H9 (cell line): ENCODE measurements around the gene SLC17A9. TPM values are rescaled to one million over a fixed set of nuclear protein-coding genes. Genes with fewer than 3 reads are reported as not detected.
A peak's percentile ranks its signal among the peaks of the same experiment; 100 is the strongest.

ENCODE experiments used
- DNase-seq: peaks from one replicate; pipeline ENCODE4 v3.0.0-alpha.2; 2017
- H2AFZ ChIP-seq: one replicate; pipeline ENCODE4 v1.6.1; 2013; ENCODE audit warnings: mild to moderate bottlenecking, low read length, control low read depth, moderate library complexity
- H2AK5ac ChIP-seq: 2 replicates; pipeline ENCODE4 v1.6.1; 2013; ENCODE audit warnings: low read length, control low read depth, mixed read lengths; ENCODE audit not compliant: insufficient read length
- H2BK120ac ChIP-seq: one replicate; pipeline ENCODE4 v1.6.1; 2013; ENCODE audit warnings: low read depth, mild to moderate bottlenecking, low read length, control low read depth, inconsistent platforms; ENCODE audit not compliant: poor library complexity, severe bottlenecking
- H2BK12ac ChIP-seq: 2 replicates; pipeline ENCODE4 v1.6.1; 2013; ENCODE audit warnings: low read length, control low read depth, mixed read lengths, low read depth; ENCODE audit not compliant: insufficient read length
- H2BK15ac ChIP-seq: 2 replicates; pipeline ENCODE4 v1.6.1; 2013; ENCODE audit warnings: low read depth, low read length, control low read depth
- H2BK20ac ChIP-seq: one replicate; pipeline ENCODE4 v1.6.1; 2013; ENCODE audit warnings: low read depth, mild to moderate bottlenecking, low read length, control low read depth, inconsistent platforms; ENCODE audit not compliant: poor library complexity, severe bottlenecking
- H2BK5ac ChIP-seq: 2 replicates; pipeline ENCODE4 v1.6.1; 2013; ENCODE audit warnings: low read length, control low read depth, mixed read lengths; ENCODE audit not compliant: insufficient read length
- H3K14ac ChIP-seq: 2 replicates; pipeline ENCODE4 v1.6.1; 2013; ENCODE audit warnings: low read length, control low read depth; ENCODE audit not compliant: insufficient read depth
- H3K18ac ChIP-seq: 2 replicates; pipeline ENCODE4 v1.6.1; 2013; ENCODE audit warnings: low read depth, mild to moderate bottlenecking, mixed read lengths, low read length, control low read depth; ENCODE audit not compliant: insufficient read length
- H3K23ac ChIP-seq: 2 replicates; pipeline ENCODE4 v1.6.1; 2013; ENCODE audit warnings: low read length, control low read depth, mixed read lengths, low read depth; ENCODE audit not compliant: insufficient read length
- H3K23me2 ChIP-seq: 2 replicates; pipeline ENCODE4 v1.6.1; 2013; ENCODE audit warnings: low read depth, mild to moderate bottlenecking, mixed read lengths, low read length, control low read depth; ENCODE audit not compliant: insufficient read length, poor library complexity, severe bottlenecking
- H3K27ac ChIP-seq: 2 replicates; pipeline ENCODE4 v1.5.1; 2013; ENCODE audit warnings: low read length, control low read depth, mixed read lengths, low read depth; ENCODE audit not compliant: insufficient read length
- H3K27me3 ChIP-seq: 2 replicates; pipeline ENCODE4 v1.6.1; 2013; ENCODE audit warnings: low read length, control low read depth, inconsistent platforms; ENCODE audit not compliant: insufficient read depth
- H3K4ac ChIP-seq: 2 replicates; pipeline ENCODE4 v1.6.1; 2013; ENCODE audit warnings: low read depth, mild to moderate bottlenecking, control low read depth, inconsistent platforms, low read length, moderate library complexity
- H3K4me1 ChIP-seq: 2 replicates; pipeline ENCODE4 v1.6.1; 2013; ENCODE audit warnings: low read length, control low read depth, inconsistent platforms; ENCODE audit not compliant: insufficient read depth
- H3K4me2 ChIP-seq: 2 replicates; pipeline ENCODE4 v1.6.1; 2013; ENCODE audit warnings: low read length, control low read depth, mixed read lengths; ENCODE audit not compliant: insufficient read length, insufficient read depth
- H3K56ac ChIP-seq: 2 replicates; pipeline ENCODE4 v1.6.1; 2013; ENCODE audit warnings: low read depth, mild to moderate bottlenecking, mixed read lengths, low read length, control low read depth; ENCODE audit not compliant: insufficient read length
- H3K79me1 ChIP-seq: 2 replicates; pipeline ENCODE4 v1.6.1; 2013; ENCODE audit warnings: low read depth, mild to moderate bottlenecking, moderate library complexity, low read length, control low read depth, inconsistent platforms; ENCODE audit not compliant: insufficient read depth, poor library complexity, severe bottlenecking
- H3K79me2 ChIP-seq: 2 replicates; pipeline ENCODE4 v1.6.1; 2013; ENCODE audit warnings: low read length, control low read depth, inconsistent platforms; ENCODE audit not compliant: insufficient read depth
- H3K9ac ChIP-seq: 2 replicates; pipeline ENCODE4 v1.6.1; 2013; ENCODE audit warnings: low read length, control low read depth, mixed read lengths; ENCODE audit not compliant: insufficient read length; ENCODE audit errors: extremely low read depth
- H3K9me3 ChIP-seq: one replicate; pipeline ENCODE4 v1.6.1; 2013; ENCODE audit warnings: low read depth, low read length, inconsistent platforms; ENCODE audit not compliant: control insufficient read depth
- H3T11ph ChIP-seq: one replicate; pipeline ENCODE4 v1.6.1; 2013; ENCODE audit warnings: mild to moderate bottlenecking, low read length, control low read depth, inconsistent platforms
- H4K20me1 ChIP-seq: one replicate; pipeline ENCODE4 v1.6.1; 2013; ENCODE audit not compliant: control insufficient read depth, insufficient read length, insufficient read depth
- H4K5ac ChIP-seq: 2 replicates; pipeline ENCODE4 v1.6.1; 2013; ENCODE audit warnings: low read depth, mild to moderate bottlenecking, mixed read lengths, low read length, control low read depth; ENCODE audit not compliant: insufficient read length
- H4K8ac ChIP-seq: replicated peaks from 2 replicates; pipeline ENCODE4 v1.6.1; 2013; ENCODE audit warnings: low read length, control low read depth, mixed read lengths, low read depth; ENCODE audit not compliant: insufficient read length
- H4K91ac ChIP-seq: 2 replicates; pipeline ENCODE4 v1.6.1; 2013; ENCODE audit warnings: low read depth, mild to moderate bottlenecking, moderate library complexity, mixed read lengths, low read length, control low read depth; ENCODE audit not compliant: insufficient read length
- H3K27ac Mint-ChIP-seq, 3 experiments: 2 replicates in 2 of 3; 3 replicates in 1 of 3; pipeline ENCODE4 v1.8.0; 2020 to 2021; ENCODE audit warnings: mixed read lengths in 3 of 3, mild to moderate bottlenecking in 1 of 3, moderate library complexity in 1 of 3
- H3K27me3 Mint-ChIP-seq: 2 replicates; pipeline ENCODE4 v1.8.0; 2021; ENCODE audit warnings: low read depth, mild to moderate bottlenecking, moderate library complexity, mixed read lengths
- H3K36me3 Mint-ChIP-seq, 3 experiments: 2 replicates in 2 of 3; 3 replicates in 1 of 3; pipeline ENCODE4 v1.8.0; 2020 to 2021; ENCODE audit warnings: low read depth in 3 of 3, mixed read lengths in 3 of 3; ENCODE audit not compliant: insufficient read depth in 1 of 3
- H3K4me1 Mint-ChIP-seq, 2 experiments: 2 replicates each; pipeline ENCODE4 v1.8.0; 2020; ENCODE audit warnings: mixed read lengths in 2 of 2
- H3K4me3 Mint-ChIP-seq, 2 experiments: 2 replicates in 1 of 2; 3 replicates in 1 of 2; pipeline ENCODE4 v1.8.0; 2020 to 2021; ENCODE audit warnings: mild to moderate bottlenecking in 2 of 2, mixed read lengths in 2 of 2, moderate library complexity in 1 of 2
- H3K9me3 Mint-ChIP-seq, 2 experiments: 2 replicates in 1 of 2; 3 replicates in 1 of 2; pipeline ENCODE4 v1.8.0; 2020; ENCODE audit warnings: mild to moderate bottlenecking in 2 of 2, mixed read lengths in 2 of 2, moderate library complexity in 1 of 2
- WGBS: extraction: QIAGEN DNeasy Blood & Tissue Kit; methylation state at CpG from one replicate; pipeline ENCODE4 v1.1.7; 2013; ENCODE audit warnings: missing lambda C conversion rate, low lambda C conversion rate, mixed read lengths; ENCODE audit not compliant: insufficient read length; ENCODE audit errors: extremely low coverage; 5-methylcytosine and 5-hydroxymethylcytosine counted together
- total RNA-seq: library from RNA; stranded (reverse); gene quantifications from 2 replicates; pipeline ENCODE4 v1.2.1, GENCODE V29; 2021
- TF ChIP-seq, protein P1 (sequence below): fragments of 200-600 bp; sonication (generic); conservative IDR thresholded peaks from 3 replicates; pipeline ENCODE4 v1.8.0; 2021; ENCODE audit warnings: antibody characterized with exemption, mild to moderate bottlenecking

SLC17A9 gene
- total RNA-seq, 1 experiment from 2014 or later: 20.9 TPM

DNA sequence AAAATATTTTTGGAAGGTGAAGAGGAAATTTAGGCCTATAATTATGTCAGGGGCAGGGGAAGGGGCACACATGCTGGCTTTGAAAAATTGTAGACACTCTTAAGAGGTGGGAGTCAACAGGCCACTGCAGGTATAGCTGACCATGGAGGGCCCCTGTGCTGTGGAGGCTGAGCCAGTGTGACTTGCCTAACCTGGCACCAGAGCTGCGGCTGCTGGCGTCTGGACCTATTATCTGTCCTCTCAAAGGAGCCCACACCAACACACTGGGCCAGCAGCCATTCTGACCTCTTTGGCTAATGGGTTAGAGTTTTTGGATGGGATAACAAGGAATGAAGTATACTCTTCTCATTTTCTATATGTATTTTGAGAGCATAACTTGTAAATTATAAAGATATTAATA is 10.1 kb upstream of the SLC17A9 start:
- Histone ChIP-seq H4K20me1 (no peaks in the 10 kb centered on the region), H3K79me2 (peaks cover 32% of the 10 kb centered on the region; the same call in 1 of the 2 replicates), H4K5ac (no peak overlapping the region)

More for the DNA sequence above, 10.1 kb upstream of the SLC17A9 start:
- TF ChIP-seq, protein P1, sequence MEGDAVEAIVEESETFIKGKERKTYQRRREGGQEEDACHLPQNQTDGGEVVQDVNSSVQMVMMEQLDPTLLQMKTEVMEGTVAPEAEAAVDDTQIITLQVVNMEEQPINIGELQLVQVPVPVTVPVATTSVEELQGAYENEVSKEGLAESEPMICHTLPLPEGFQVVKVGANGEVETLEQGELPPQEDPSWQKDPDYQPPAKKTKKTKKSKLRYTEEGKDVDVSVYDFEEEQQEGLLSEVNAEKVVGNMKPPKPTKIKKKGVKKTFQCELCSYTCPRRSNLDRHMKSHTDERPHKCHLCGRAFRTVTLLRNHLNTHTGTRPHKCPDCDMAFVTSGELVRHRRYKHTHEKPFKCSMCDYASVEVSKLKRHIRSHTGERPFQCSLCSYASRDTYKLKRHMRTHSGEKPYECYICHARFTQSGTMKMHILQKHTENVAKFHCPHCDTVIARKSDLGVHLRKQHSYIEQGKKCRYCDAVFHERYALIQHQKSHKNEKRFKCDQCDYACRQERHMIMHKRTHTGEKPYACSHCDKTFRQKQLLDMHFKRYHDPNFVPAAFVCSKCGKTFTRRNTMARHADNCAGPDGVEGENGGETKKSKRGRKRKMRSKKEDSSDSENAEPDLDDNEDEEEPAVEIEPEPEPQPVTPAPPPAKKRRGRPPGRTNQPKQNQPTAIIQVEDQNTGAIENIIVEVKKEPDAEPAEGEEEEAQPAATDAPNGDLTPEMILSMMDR: no peak
- no peaks in the 10 kb centered on the region; the same call in 1 of the 2 replicates for H3K4me1 ChIP-seq
- no peak overlapping the region for H3K4ac ChIP-seq
- Mint-ChIP-seq H3K4me1 (peaks cover 10 to 16% of the 10 kb centered on the region in 2 experiments), H3K4me3 (no peak overlapping the region), H3K36me3 (peaks cover 45 to 76% (median 64%) of the 10 kb centered on the region in 3 experiments), H3K9me3 (no peaks in the 10 kb centered on the region), H3K27me3 (peaks cover 2% of the 10 kb centered on the region; the same call in 1 of the 2 replicates), H3K27ac (peak overlapping the region in 1 of 3 experiments; percentile 36; a peak in 1 of 7 replicates)
- H2AK5ac ChIP-seq: no peak overlapping the region
- no peak overlapping the region for H2BK15ac ChIP-seq
- H4K8ac ChIP-seq: no peak overlapping the region
- no peak overlapping the region for H3K23ac ChIP-seq
- H3K9ac ChIP-seq: no peak overlapping the region
- no peaks in the 10 kb centered on the region for H3K9me3 ChIP-seq
- H3K27ac ChIP-seq: no peak overlapping the region
- no peaks in the 10 kb centered on the region for H3K27me3 ChIP-seq
- H2BK20ac ChIP-seq: no peak overlapping the region
- H3K4me2 ChIP-seq: no peak overlapping the region
- H2BK120ac ChIP-seq: no peak overlapping the region
- H3K18ac ChIP-seq: no peak overlapping the region
- no CpG with 5 or more reads among the region's 2 CpGs for WGBS
- H2AFZ ChIP-seq: no peak overlapping the region
- no peak overlapping the region for H3K56ac ChIP-seq
- no peaks in the 10 kb centered on the region for H3K79me1 ChIP-seq
- no peak overlapping the region for H2BK5ac ChIP-seq
- H4K91ac ChIP-seq: no peak overlapping the region
- H3K23me2 ChIP-seq: no peaks in the 10 kb centered on the region
- no peak overlapping the region for H2BK12ac ChIP-seq
- no peak overlapping the region for H3K14ac ChIP-seq
- no peak overlapping the region for H3T11ph ChIP-seq
- DNase-seq: no peak
